Stimulated activated CD8-positive, alpha-beta memory T cell treated with anti-CD3 and anti-CD28 coated beads, Interleukin-7, amount 100 ng/mL, for 4 hours (primary cell): ENCODE data around the gene ZEB2.

Experiments
- DNase-seq, 2 donors: peaks; one replicate each; pipeline ENCODE4 v3.0.0-alpha.2; 2020; ENCODE audit warnings: low read depth in 2 of 2

The ZEB2 gene

DNA sequence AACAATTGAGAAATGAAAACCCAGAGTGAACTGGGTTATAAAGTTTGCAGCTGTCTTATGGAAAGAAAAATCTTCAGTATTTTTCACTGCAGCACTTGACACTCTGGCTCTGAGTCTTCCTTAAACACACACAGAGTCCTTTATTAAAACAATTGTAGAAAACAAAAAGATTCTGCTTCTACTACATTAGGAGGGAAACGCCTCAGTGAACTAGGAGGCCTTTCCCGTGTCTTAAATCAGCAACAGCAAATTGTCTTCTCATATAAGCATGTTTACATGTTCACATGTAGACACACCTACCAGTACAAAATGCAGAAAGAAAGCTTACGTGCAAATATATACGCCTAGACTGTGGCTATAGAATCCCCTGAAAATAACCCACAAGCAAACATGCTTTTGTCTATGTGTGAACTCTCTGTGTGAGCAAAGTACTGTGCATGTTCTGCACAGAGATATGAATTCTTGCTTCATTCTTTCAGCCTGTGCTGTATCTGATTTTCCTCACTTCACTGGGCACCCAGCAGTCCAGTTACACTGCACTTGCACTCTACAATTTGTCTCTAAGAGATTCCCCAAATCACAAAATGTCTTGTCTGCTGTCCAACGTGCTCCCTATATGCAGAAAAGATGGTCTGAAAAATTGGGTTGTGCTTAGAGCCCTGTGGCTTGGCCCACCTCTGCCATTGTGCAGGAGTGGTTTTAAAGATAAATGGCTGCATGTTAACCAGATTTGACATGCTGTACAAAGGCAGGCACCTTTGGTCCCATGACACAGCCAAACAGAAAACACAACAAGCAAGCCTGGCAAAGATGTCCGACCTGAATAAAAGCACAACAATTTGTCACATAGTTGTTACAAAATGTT, 24.5 kb downstream of the ZEB2 start:
- DNase-seq, result no peak

GRCh38 chr2:144493027-144493809, 26.7 kb downstream of the ZEB2 start:
- DNase-seq, result no peak

- DNase-seq, result no peak
Observed at GRCh38 chr2:144490857-144491256, 29.1 kb downstream of the ZEB2 start.

DNA sequence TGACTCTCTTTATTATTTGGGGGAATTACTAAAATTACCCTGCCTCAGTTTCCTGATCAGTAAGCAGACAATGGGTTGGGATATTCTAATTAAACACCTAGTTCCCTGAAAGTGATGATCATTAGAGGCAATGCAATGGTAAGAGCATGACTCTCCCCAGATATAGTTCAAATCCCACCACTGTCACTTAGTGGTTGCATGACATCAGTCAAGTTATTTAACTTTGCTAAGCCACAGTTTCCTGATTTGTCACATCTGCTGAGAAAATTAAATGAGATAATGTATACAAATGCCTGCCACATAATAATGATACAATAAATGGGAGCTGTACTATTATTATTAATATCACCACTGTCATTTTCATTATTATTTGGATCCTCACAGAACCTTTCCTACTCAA, 29.9 kb downstream of the ZEB2 start:
- no peak for DNase-seq

DNA sequence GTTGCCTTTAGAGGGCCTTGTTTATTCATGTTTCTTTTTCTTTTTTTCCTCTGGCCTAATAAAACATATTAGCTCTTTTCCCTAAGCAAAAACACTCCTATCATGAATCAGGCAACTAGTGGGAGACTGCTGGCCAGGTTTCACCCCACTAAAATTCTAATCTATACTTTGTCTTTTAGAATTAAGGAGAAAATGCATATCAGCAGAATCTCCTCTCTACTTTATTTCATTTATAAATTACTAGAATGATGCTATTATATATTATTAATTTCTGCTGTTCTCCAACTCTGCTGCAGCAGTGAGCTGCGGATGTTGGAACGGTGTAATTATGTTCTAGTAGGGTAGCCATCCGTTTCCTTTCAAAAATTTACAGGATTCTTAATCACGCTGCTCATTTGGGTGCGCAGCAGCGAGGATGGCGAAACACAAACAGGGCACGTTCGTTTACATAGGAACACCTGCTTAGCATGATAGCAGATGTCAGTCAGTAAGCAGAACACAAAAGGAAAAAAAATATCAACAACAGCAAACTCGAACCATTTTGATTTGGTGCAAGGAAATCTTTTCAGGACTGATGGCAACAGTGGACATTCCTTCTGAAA, 30.5 kb downstream of the ZEB2 start:
- no peak for DNase-seq

- DNase-seq, result no peak
Observed at GRCh38 chr2:144484201-144484948, 35.5 kb downstream of the ZEB2 start.

GRCh38 chr2:144481666-144482065, 38.3 kb downstream of the ZEB2 start:
- DNase-seq, result no peak

GRCh38 chr2:144481109-144481508, 38.8 kb downstream of the ZEB2 start:
- DNase-seq, result no peak

- DNase-seq, result no peak
Observed at GRCh38 chr2:144480285-144480684, 39.6 kb downstream of the ZEB2 start.

DNA sequence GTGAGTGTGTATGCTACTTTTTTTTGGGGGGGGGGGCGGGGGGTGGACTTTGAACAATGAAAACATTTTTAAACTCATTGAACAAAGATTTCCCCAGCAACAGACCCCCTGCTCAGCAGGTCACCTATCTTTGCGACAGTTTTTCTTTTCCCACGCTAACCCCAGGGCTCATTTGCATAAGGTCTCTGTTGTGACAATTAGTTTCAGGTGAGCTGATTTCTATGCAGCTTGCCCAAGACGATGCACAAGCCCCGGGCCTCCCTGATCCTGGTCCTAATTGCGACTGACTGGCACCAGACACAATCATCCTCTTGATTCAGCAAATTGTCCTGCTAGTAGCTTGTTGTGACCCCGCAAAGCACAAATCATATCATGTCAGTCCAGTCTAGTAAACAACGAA, 40.3 kb downstream of the ZEB2 start:
- DNase-seq, result no peak

GRCh38 chr2:144479138-144479537, 40.8 kb downstream of the ZEB2 start:
- no peak for DNase-seq

DNA sequence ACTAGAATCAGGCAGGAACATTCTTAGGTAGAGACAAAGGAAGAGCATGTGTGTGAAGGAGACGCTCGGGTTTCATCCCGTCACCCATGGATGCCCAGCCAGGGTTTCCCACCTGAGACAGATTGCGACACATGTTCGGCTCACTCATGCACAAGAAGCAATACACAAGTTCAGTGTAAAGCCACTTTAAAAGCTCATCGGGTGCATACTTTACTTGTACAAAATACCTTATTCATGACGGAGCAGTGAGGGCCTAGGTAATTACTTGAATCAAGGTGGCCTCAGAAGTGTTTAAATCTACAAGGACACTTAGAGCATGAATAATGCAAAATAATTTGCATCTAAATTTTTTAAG, 42.0 kb downstream of the ZEB2 start:
- no peak for DNase-seq

- DNase-seq, result no peak
Observed at GRCh38 chr2:144477281-144477956, 42.5 kb downstream of the ZEB2 start.

DNA sequence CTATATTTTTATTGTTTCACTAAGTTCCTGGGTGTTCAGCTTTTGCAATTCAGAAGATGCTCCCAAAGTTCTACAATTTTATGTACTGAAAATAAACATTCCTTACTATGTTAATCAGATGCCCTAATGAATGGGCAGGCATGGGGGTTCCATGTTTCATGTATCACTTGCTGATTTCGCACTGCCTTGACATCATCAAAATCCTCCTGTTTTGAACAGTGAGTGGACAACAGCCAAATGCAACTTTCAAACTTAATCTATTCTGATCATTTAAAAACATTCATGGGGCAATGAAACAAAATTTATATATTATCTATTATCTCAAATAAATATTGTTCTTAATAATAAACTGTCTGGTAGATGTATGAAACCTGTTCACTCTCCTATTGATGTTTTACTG, 43.2 kb downstream of the ZEB2 start:
- DNase-seq, result no peak

- DNase-seq, result no peak
Observed at GRCh38 chr2:144475569-144476275, 44.2 kb downstream of the ZEB2 start.

DNA sequence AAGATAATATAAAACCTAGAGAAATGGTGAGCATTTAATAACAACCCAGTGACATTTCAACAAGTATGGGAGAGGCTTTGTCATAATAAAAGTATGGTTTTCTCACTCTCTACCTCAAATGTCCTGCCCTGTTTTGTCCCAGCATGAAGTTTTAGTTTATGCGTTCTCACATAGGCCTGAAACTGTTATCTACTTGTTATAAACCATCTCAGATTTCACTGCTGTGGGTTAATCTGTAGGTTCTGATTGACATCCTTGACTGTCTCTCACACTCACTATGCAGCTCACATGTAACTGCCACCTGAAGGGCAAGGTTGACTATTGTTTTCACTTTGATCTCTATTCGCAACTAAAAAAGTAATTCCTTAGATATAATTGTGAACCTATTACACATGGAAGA, 44.9 kb downstream of the ZEB2 start:
- no peak for DNase-seq

DNA sequence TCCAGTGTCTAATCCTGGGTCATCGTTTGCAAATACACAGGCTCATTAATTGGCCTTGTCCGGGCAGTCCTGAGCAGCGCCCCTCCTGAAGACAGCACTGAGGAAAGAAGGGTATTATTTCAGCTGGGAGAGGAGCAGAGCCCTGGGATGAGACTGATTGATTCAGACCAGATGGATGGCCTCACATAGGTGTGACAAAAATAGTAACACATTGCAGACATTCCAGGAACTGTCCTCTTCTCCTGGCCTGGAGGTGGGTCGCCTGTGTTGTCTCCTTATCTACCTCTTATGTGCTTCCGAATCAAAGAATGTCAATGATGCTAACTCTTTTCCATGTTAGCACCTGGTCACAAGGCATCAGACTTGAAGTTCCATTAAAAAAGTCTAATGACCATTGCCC, 45.9 kb downstream of the ZEB2 start:
- DNase-seq, result no peak

DNA sequence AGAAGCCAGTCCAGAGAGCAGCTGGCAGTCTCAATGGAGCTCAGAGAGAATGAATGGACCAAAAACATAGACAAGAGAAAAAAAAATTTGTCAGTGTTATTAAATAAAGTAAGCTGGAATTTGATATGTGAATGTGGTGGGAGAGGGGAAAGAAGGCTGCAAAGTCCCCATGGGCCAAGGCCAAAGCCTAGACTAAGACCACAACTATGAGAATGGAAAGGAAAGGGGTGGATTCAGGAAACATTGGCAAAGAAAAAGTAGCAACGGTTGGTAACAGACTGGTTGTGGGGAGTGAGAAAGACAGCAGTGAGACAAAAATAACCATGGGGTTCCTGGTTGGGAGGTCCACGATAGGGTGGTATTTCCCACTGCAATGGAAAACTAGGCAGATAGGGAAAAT, 47.0 kb downstream of the ZEB2 start:
- DNase-seq, result no peak

DNA sequence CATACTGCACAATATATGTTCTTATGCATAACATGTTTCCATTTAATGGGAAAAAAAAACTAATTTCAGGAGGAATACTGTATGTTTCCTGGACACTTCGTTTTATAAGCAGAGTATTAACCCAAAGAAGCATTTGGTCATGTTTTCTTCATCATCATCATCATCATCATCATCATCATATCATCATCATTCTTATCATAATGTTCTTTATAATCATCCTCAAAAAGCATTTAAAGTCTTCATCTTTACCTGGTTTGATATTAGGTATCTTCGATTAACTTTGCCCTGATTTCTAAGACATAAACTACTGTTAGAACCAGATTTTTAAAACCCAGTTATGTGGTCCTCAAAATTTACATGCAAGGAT, 47.9 kb downstream of the ZEB2 start:
- DNase-seq, result no peak

DNA sequence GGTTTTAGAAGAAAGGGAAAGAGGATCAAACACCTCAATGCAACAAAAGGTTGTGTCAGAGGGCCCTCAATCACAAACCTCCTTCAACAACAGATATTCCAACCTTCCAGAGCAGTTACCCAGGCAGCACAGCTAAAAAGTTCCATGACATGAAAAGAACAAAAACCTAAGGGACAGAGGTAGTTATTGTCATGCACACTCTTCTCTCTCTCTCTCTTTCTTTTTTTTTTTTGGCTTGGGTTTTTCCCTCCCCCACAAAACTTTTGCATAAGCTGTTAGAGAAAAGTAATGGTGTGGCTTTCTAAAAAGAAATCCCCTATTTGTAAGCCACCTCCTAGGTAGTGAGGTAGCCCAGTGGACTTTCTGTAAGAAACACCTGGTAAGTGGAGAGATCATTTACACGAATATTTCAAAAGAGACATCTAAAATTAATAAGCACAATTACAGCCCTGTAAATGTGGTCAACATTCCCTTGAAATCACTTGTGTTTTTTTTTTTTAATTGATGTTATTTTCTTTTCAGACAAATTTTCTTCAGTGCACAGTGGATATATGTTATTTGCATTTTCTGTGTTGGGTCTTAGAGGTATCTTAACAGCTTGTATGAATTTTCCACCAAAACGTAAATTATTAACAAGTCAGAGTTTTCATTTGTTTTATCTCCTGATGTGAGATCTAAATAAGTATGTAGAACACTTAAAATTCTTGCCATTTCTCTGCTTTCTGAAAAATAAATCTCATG, 48.4 kb downstream of the ZEB2 start:
- DNase-seq, result no peak
